ENCODE results near the gene APAF1.

Gene APAF1

DNA sequence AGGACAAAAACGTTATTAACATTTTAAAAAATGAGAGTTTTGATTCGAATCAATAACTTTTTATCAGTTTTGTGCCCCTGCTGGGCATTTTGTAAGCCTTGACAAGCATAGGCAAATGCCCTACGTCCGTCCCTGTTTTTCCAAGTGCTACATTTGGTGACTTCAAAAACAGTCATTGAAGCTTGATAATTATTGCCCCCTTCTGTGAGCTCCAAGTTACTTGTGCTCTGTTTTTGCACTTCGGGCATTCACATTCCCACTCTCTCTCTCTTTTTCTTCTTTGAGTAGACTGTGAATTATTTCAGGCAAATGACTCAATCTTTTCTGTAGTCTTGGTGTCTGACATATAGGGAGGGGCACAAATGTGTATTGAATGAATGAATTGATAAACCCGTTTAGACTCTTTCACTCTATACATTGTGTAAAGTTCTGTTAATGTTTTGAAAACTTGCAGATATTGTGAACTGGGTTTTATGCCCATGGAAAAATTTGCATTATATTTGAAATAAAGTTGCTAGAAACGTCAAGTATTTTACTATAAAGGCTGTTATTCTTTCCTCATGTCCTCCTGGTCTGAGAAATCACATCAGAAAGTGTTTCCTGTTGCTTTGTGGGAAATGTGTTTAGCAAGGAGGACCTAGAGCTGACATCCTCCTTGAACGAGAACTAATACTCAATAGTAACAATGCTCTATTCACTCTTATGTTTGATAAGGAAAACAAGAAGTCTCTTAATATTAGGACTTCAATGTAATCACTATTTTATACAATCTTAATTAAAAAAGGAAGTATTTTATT, 1.4 kb downstream of the APAF1 start:
- TF ChIP-seq, protein P1, sequence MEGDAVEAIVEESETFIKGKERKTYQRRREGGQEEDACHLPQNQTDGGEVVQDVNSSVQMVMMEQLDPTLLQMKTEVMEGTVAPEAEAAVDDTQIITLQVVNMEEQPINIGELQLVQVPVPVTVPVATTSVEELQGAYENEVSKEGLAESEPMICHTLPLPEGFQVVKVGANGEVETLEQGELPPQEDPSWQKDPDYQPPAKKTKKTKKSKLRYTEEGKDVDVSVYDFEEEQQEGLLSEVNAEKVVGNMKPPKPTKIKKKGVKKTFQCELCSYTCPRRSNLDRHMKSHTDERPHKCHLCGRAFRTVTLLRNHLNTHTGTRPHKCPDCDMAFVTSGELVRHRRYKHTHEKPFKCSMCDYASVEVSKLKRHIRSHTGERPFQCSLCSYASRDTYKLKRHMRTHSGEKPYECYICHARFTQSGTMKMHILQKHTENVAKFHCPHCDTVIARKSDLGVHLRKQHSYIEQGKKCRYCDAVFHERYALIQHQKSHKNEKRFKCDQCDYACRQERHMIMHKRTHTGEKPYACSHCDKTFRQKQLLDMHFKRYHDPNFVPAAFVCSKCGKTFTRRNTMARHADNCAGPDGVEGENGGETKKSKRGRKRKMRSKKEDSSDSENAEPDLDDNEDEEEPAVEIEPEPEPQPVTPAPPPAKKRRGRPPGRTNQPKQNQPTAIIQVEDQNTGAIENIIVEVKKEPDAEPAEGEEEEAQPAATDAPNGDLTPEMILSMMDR (conservative IDR thresholded peaks at IDR 0.05) = peak; percentile 40; the same call in 1 of the 2 replicates
- H3K27ac ChIP-seq = no peak overlapping the region

DNA sequence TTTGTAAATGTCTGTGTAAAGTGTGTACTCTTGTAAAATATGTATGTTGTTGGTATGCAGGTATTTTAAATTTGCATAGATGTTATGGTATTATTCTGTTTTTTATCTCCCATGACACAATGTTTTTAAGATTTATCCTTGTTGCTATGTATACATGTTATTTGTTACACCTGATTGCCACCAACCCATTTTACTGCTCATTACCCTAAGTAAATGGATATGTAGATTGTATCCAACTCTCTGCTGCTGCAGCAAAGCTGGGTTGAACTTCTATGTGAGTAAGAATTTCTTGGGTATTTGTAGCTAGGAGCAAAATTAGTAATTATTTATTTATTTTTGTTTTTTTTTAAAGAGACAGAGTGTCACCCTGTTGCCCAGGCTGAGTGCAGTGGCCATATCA, 6.2 kb downstream of the APAF1 start:
- TF ChIP-seq, protein P1 (conservative IDR thresholded peaks at IDR 0.05) = no peak
- no peak overlapping the region for H3K27ac ChIP-seq

DNA sequence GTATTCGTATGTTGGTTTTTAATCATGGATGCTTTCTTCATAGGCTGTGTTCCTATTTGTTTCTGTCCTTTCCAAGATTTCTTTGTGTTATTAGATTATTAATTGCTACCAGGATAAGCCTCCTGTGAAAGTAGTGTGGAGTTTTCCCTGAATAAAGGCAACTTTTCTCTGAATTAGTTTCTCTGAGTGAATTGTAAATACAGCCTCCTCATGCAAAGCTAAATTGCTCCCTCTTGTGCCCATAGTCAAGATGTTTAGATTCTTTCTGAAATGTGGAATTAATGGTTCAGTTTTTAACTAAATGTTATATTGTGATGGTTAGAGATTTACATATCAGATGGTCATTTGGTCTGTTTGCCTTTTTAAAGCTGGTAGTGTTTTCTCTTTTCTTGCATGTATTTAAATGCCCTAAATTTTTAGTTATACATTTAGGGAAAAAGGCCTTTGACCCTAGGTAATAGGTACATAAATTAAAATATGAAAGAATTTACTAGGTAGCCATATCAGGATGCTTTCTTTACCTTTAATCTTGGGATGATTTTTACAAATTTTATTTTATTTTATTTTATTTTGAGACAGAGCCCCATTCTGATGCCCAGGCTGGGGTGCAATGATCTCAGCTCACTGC, 8.9 kb downstream of the APAF1 start:
- TF ChIP-seq, protein P1 (conservative IDR thresholded peaks at IDR 0.05) = peak; percentile 85
- no peak overlapping the region for H3K27ac ChIP-seq

DNA sequence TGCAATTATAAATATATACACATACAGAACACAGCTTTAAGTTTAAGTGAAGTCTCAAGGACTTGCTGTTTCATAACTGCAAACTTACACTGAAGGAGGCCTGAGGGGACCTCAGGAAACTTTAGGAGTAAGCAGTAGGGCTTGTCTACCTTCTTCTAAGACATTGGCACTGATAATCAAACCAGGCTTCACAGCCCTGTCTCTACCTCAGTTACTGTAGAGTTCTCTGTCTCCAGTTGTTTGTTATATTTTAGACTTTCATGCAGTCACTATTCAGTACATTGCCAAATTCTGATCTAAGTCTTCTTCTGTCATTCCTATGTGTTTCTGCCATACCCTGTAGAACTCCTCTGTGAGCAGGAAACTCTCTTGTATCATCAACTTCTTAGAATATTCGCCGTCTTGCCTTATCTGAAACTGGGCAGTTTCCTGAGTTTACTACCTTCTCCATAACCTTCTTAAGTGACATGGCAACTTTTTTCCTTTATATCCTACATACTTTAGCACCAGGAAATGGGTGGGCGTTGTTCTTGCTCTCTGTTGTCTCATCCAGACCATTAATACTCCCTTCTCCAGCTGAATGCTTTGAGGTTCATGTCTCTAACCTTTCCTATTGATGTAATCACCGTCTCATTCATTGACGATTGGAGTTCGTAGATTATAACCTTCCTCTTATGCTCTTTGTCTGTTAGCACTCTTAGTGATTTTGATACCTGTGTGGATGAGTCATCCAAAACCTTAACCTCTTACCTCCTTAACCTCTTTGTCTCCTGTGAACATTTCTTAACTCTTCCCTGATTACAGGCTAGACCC, 11.4 kb downstream of the APAF1 start:
- H3K27ac ChIP-seq = no peak overlapping the region
- TF ChIP-seq, protein P1 (conservative IDR thresholded peaks at IDR 0.05) = no peak

DNA sequence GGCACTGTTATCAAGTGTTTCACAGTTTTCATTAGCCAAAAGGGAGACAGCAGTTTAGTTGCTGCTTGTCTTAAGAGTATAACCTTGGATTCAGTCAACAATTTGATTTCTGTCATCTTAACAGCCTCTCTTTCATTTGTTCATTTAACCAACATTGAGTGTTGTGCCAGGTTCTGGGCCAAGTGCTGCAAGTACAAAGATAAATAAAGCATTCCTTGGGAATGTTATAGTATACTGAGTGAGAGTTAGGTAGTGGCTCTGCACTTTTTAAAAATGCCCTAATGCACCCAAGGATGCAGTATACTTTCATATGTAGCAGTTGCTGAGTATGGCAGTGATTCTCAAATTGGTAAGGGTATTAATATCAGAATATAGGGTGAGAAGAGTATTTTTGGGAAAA, 15.4 kb downstream of the APAF1 start:
- no peak overlapping the region for H3K27ac ChIP-seq
- TF ChIP-seq, protein P1 (conservative IDR thresholded peaks at IDR 0.05) = no peak

DNA sequence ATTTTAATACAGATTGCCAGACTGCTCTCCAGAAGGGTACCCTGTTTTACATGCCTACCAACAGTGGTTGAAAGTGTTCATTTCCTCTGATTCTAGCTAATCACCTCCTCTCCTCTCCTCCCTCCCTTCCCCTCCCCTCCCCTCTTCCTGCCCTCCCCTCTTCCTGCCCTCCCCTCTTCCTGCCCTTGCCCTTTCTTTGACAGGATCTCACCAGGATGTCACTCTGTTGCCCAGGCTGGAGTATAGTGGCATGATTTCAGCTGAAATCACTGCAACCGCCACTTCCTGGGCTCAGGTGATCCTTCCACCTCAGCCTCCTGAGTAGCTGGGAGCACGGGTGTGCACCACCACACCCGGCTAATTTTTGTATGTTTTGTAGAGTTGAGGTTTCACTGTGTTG, 24.7 kb downstream of the APAF1 start:
- TF ChIP-seq, protein P1 (conservative IDR thresholded peaks at IDR 0.05) = no peak
- H3K27ac ChIP-seq = no peak overlapping the region

DNA sequence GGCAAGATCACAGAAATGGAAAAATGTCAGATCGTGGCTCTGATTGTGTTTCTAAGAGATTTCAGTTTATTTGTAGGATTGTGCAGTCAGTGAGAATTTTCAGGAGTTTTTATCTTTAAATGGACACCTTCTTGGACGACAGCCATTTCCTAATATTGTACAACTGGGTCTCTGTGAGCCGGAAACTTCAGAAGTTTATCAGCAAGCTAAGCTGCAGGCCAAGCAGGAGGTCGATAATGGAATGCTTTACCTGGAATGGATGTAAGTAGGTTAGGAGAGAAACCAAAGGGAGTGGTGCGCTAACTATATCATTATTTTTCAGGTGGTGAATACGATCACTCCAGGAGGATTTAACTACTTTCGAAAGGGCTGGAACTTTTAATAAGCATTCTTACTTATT, 26.4 kb downstream of the APAF1 start:
- no peak overlapping the region for H3K27ac ChIP-seq
- TF ChIP-seq, protein P1 (conservative IDR thresholded peaks at IDR 0.05) = no peak
